Stimulated activated CD8-positive, alpha-beta memory T cell treated with anti-CD3 and anti-CD28 coated beads, Interleukin-15, amount 100 ng/mL, for 1 hour (primary cell): ENCODE data around the gene PPM1D.

Experiments
- DNase-seq: peaks from one replicate; pipeline ENCODE4 v3.0.0-alpha.2; 2020; ENCODE audit warnings: low read depth

Gene PPM1D

GRCh38 chr17:60618854-60619526 lies 19.0 kb downstream of the PPM1D start:
- no peak for DNase-seq

- no peak for DNase-seq
Observed at GRCh38 chr17:60622961-60623360, 23.0 kb downstream of the PPM1D start.

- DNase-seq, result no peak
Observed at GRCh38 chr17:60623415-60623814, 23.4 kb downstream of the PPM1D start.

GRCh38 chr17:60627124-60627523 lies 27.1 kb downstream of the PPM1D start:
- DNase-seq, result no peak

GRCh38 chr17:60628252-60628889 lies 28.4 kb downstream of the PPM1D start:
- no peak for DNase-seq

- DNase-seq, result no peak
Observed at GRCh38 chr17:60629120-60629519, 29.1 kb downstream of the PPM1D start.

- no peak for DNase-seq
Observed at GRCh38 chr17:60630352-60630751, 30.4 kb downstream of the PPM1D start.

GRCh38 chr17:60631119-60631518 lies 31.1 kb downstream of the PPM1D start:
- no peak for DNase-seq

- DNase-seq, result no peak
Observed at GRCh38 chr17:60637683-60638082, 37.7 kb downstream of the PPM1D start.

- no peak for DNase-seq
Observed at GRCh38 chr17:60639019-60639330, 39.0 kb downstream of the PPM1D start.

- DNase-seq, result no peak
Observed at GRCh38 chr17:60640503-60640902, 40.5 kb downstream of the PPM1D start.

- DNase-seq, result no peak
Observed at GRCh38 chr17:60641126-60641525, 41.1 kb downstream of the PPM1D start.

- peak; percentile 13 for DNase-seq
Observed at GRCh38 chr17:60641810-60642220, 41.8 kb downstream of the PPM1D start.

GRCh38 chr17:60645918-60646523 lies 46.0 kb downstream of the PPM1D start:
- DNase-seq, result no peak

GRCh38 chr17:60646701-60647100 lies 46.7 kb downstream of the PPM1D start:
- DNase-seq, result no peak

- no peak for DNase-seq
Observed at GRCh38 chr17:60647705-60648104, 47.7 kb downstream of the PPM1D start.

GRCh38 chr17:60652454-60653247 lies 52.7 kb downstream of the PPM1D start:
- DNase-seq, result no peak

GRCh38 chr17:60653569-60653968 lies 53.6 kb downstream of the PPM1D start:
- no peak for DNase-seq

GRCh38 chr17:60656499-60656898 lies 56.5 kb downstream of the PPM1D start:
- no peak for DNase-seq

GRCh38 chr17:60659156-60659555 lies 59.2 kb downstream of the PPM1D start:
- no peak for DNase-seq

GRCh38 chr17:60661489-60661888 lies 61.5 kb downstream of the PPM1D start:
- no peak for DNase-seq

GRCh38 chr17:60664022-60664421 lies 64.0 kb downstream of the PPM1D start:
- no peak for DNase-seq

- DNase-seq, result no peak
Observed at GRCh38 chr17:60665602-60666001, 65.6 kb downstream of the PPM1D start.
